Posterior vena cava (tissue), 2 donors: ENCODE measurements around the gene MICAL3. TPM values are rescaled to one million over a fixed set of nuclear protein-coding genes. Genes with fewer than 3 reads are reported as not detected.
A peak's percentile ranks its signal among the peaks of the same experiment; 100 is the strongest.
"Not testable (repeated sequence)": the region's sequence is repeated elsewhere in the genome, so short reads cannot be mapped to it uniquely, and the experiment has no call there.

ENCODE experiments used
- DNase-seq: peaks from one replicate; pipeline ENCODE4 v3.0.0-alpha.2; 2020; ENCODE audit warnings: low spot score
- intact Hi-C, 2 donors: fragments of 100-400 bp; cut with DNase I; formaldehyde crosslinking; loops; one replicate each; pipeline versions ENCODE4 v1.14.1 to v1.14.2; 2022 to 2023
- total RNA-seq, 2 donors: library from RNA; stranded (reverse); fragmentation: NEBNext Ultra II Directional; extraction: Animal tissue kit (Norgen Biotek cat#: 25700); gene quantifications; one replicate each; pipeline ENCODE4 v1.2.1, GENCODE V29; 2021
- donor health status: DM: yes; HTN: yes; CAD: no.
- donor health status: DM: yes; HTN: yes; CAD: no.

Gene MICAL3
- total RNA-seq, 2 donors from 2014 or later, result 106 to 114 TPM

GRCh38 chr22:18060646-18061620 lies 36.6 kb upstream of the MICAL3 start:
- peak; percentile 46 for DNase-seq
- intact Hi-C loops, result loop anchor here in 1 of 2 donors (10.0 kb wide), 1 partner anchor 46 kb away; no protein-coding TSS in a partner anchor

GRCh38 chr22:18059991-18060390 lies 35.6 kb upstream of the MICAL3 start:
- intact Hi-C loops, result loop anchor here in 1 of 2 donors (10.0 kb wide), 1 partner anchor 45 kb away; no protein-coding TSS in a partner anchor
- peak; percentile 12 for DNase-seq

- intact Hi-C loops, result no loop called here
- no peak for DNase-seq
These were observed 35.1 kb upstream of the MICAL3 start for GRCh38 chr22:18059473-18059872.

GRCh38 chr22:18059094-18059417 lies 34.7 kb upstream of the MICAL3 start:
- intact Hi-C loops, result no loop called here
- DNase-seq, result no peak

- intact Hi-C loops, result no loop called here
- DNase-seq, result peak; percentile 43
These were observed 34.2 kb upstream of the MICAL3 start for GRCh38 chr22:18058371-18059093.

- peak; percentile 91 for DNase-seq
These were observed 33.3 kb upstream of the MICAL3 start for GRCh38 chr22:18057568-18058209.

GRCh38 chr22:18056807-18057474 lies 32.6 kb upstream of the MICAL3 start:
- peak; percentile 48 for DNase-seq
- intact Hi-C loops, result no loop called here

More at GRCh38 chr22:18057568-18058209, 33.3 kb upstream of the MICAL3 start:
- intact Hi-C loops, result no loop called here

- DNase-seq, result peak; percentile 81
- intact Hi-C loops, result no loop called here
These were observed 31.9 kb upstream of the MICAL3 start for GRCh38 chr22:18056161-18056666.

- intact Hi-C loops, result no loop called here
- no peak for DNase-seq
These were observed 31.3 kb upstream of the MICAL3 start for GRCh38 chr22:18055619-18056160.

- intact Hi-C loops, result not testable (repeated sequence)
- DNase-seq, result peak; percentile 46
These were observed 29.0 kb upstream of the MICAL3 start for GRCh38 chr22:18053216-18053946.

- peak; percentile 24 for DNase-seq
- intact Hi-C loops, result not testable (repeated sequence)
These were observed 26.8 kb upstream of the MICAL3 start for GRCh38 chr22:18051113-18051512.

- intact Hi-C loops, result no loop called here
- peak; percentile 28 for DNase-seq
These were observed 25.7 kb upstream of the MICAL3 start for GRCh38 chr22:18050065-18050464.

GRCh38 chr22:18048441-18048898 lies 24.1 kb upstream of the MICAL3 start:
- peak; percentile 73 for DNase-seq

GRCh38 chr22:18048041-18048440 lies 23.7 kb upstream of the MICAL3 start:
- DNase-seq, result peak; percentile 63
- intact Hi-C loops, result no loop called here

More at GRCh38 chr22:18048441-18048898, 24.1 kb upstream of the MICAL3 start:
- intact Hi-C loops, result no loop called here

- no peak for DNase-seq
- intact Hi-C loops, result no loop called here
These were observed 21.4 kb upstream of the MICAL3 start for GRCh38 chr22:18045794-18046193.

GRCh38 chr22:18044548-18045271 lies 20.3 kb upstream of the MICAL3 start:
- peak; percentile 80 for DNase-seq
- intact Hi-C loops, result no loop called here

GRCh38 chr22:18042685-18043084 lies 18.3 kb upstream of the MICAL3 start:
- no peak for DNase-seq
- intact Hi-C loops, result no loop called here
